Measurements from ENCODE around the gene C19orf12. TPM values are rescaled to one million over a fixed set of nuclear protein-coding genes. Genes with fewer than 3 reads are reported as not detected.

Gene C19orf12
- total RNA-seq, 1 donor from 2014 or later: 9.7 TPM

DNA sequence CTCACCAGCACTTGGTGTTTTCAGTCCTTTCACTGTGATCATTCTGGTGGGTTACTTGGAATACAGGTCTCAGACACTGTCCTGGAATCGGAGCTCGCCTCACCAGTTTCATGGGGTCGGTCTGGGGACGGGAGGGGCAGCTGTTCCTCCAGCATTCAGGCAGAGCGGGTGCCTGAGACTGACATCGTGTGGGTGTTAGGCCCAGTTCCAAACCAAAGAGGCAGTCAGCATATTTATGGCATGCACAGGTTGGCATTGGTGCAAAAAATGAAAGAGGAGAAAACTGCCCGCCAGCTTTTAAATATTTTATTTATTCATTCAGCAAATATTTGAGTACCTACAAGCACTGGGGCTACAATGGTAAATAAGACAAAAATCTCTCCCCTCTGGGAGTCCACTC is 29.7 kb downstream of the C19orf12 start:
- Histone ChIP-seq H3K4me3 (ENCODE audit: low read depth, low read length) (no peak overlapping the region), H3K36me3 (ENCODE audit: control insufficient read depth, insufficient read depth, low read length) (no peaks in the 10 kb centered on the region), H3K27me3 (ENCODE audit: control insufficient read depth, insufficient read depth, low read length) (no peaks in the 10 kb centered on the region)
- TF ChIP-seq CTCF (IDR thresholded peaks at IDR 0.05; ENCODE audit: insufficient read depth, low read length, severe bottlenecking): no peak
- FAIRE-seq: no peak
- DNase-seq (ENCODE audit: low read depth): peak; percentile 23

GRCh38 chr19:29683009-29683408 is 32.1 kb downstream of the C19orf12 start:
- no peak overlapping the region for H3K4me3 ChIP-seq (ENCODE audit: low read depth, low read length)
- TF ChIP-seq CTCF (IDR thresholded peaks at IDR 0.05; ENCODE audit: insufficient read depth, low read length, severe bottlenecking): no peak
- H3K27me3 ChIP-seq (ENCODE audit: control insufficient read depth, insufficient read depth, low read length): no peaks in the 10 kb centered on the region
- FAIRE-seq (peak; percentile 32), DNase-seq (ENCODE audit: low read depth) (no peak)
- no peaks in the 10 kb centered on the region for H3K36me3 ChIP-seq (ENCODE audit: control insufficient read depth, insufficient read depth, low read length)

DNA sequence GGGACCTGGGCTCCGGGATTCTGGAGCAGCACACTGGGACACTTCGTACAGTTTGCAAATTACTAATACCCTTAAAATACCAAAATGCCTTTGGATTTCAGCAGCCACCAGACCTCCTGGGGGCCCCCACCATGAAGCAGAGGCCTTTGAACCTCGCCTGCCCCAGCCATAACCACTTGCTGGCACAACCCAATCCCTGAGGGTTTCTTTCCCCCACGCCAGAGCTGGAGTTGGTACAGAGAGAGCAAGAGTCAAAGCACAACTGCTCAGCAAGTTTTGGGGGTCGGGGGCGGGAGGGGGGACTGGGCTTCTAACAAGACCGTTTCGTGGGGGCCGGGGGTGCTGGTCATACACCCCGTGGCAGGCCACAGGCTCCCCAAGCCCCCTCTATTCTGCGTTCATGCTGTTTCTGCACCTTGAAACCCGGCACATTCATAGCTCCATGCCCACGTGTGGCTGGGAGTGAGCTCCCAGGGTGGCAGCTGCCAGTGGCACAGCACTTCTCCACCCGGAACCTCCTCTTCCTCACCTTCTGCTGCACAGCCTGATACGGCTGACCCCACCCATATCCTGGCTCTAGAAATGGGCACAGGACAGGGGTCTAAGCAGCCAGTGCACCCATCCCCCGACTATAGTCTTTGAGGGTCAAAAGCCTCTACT is 32.7 kb downstream of the C19orf12 start:
- H3K4me3 ChIP-seq (ENCODE audit: low read depth, low read length): no peak overlapping the region
- H3K36me3 ChIP-seq (ENCODE audit: control insufficient read depth, insufficient read depth, low read length): no peaks in the 10 kb centered on the region
- TF ChIP-seq CTCF (IDR thresholded peaks at IDR 0.05; ENCODE audit: insufficient read depth, low read length, severe bottlenecking): no peak
- no peaks in the 10 kb centered on the region for H3K27me3 ChIP-seq (ENCODE audit: control insufficient read depth, insufficient read depth, low read length)
- DNase-seq (ENCODE audit: low read depth) (no peak), FAIRE-seq (no peak)

- no peaks in the 10 kb centered on the region for H3K27me3 ChIP-seq (ENCODE audit: control insufficient read depth, insufficient read depth, low read length)
- DNase-seq (ENCODE audit: low read depth) (no peak), FAIRE-seq (peak; percentile 55)
- H3K4me3 ChIP-seq (ENCODE audit: low read depth, low read length): no peak overlapping the region
- TF ChIP-seq CTCF (IDR thresholded peaks at IDR 0.05; ENCODE audit: insufficient read depth, low read length, severe bottlenecking): no peak
- no peaks in the 10 kb centered on the region for H3K36me3 ChIP-seq (ENCODE audit: control insufficient read depth, insufficient read depth, low read length)
Observed at GRCh38 chr19:29681422-29682235, 33.4 kb downstream of the C19orf12 start.

GRCh38 chr19:29680937-29681336 is 34.1 kb downstream of the C19orf12 start:
- Histone ChIP-seq H3K27me3 (ENCODE audit: control insufficient read depth, insufficient read depth, low read length) (no peaks in the 10 kb centered on the region), H3K36me3 (ENCODE audit: control insufficient read depth, insufficient read depth, low read length) (no peaks in the 10 kb centered on the region), H3K4me3 (ENCODE audit: low read depth, low read length) (no peak overlapping the region)
- DNase-seq (ENCODE audit: low read depth) (no peak), FAIRE-seq (no peak)
- no peak for TF ChIP-seq CTCF (IDR thresholded peaks at IDR 0.05; ENCODE audit: insufficient read depth, low read length, severe bottlenecking)
